SIG-M5 treated with dmso at 0.1 percent for 504 hours (cell line): ENCODE results near the gene AKR1B15.
A peak's percentile ranks its signal among the peaks of the same experiment; 100 is the strongest.
"Not testable (repeated sequence)": the region's sequence is repeated elsewhere in the genome, so short reads cannot be mapped to it uniquely, and the experiment has no call there.

Source experiments
- DNase-seq: peaks from one replicate; lab custom pipeline; 2025; ENCODE audit not compliant: unreplicated experiment; lab: John Stamatoyannopoulos, UW

Gene AKR1B15

GRCh38 chr7:134561616-134562015 is 12.7 kb downstream of the AKR1B15 start:
- not testable (repeated sequence) for DNase-seq

- no peak for DNase-seq
Observed at GRCh38 chr7:134562136-134562535, 13.2 kb downstream of the AKR1B15 start.

GRCh38 chr7:134563398-134563749 is 14.5 kb downstream of the AKR1B15 start:
- DNase-seq = not testable (repeated sequence)

- DNase-seq = peak; percentile 41
Observed at GRCh38 chr7:134565643-134566136, 16.8 kb downstream of the AKR1B15 start.

GRCh38 chr7:134567368-134567767 is 18.5 kb downstream of the AKR1B15 start:
- no peak for DNase-seq

GRCh38 chr7:134569962-134570361 is 21.1 kb downstream of the AKR1B15 start:
- not testable (repeated sequence) for DNase-seq

GRCh38 chr7:134571101-134571500 is 22.2 kb downstream of the AKR1B15 start:
- no peak for DNase-seq

- DNase-seq = no peak
Observed at GRCh38 chr7:134571746-134572461, 23.0 kb downstream of the AKR1B15 start.

GRCh38 chr7:134574322-134574721 is 25.4 kb downstream of the AKR1B15 start:
- no peak for DNase-seq

GRCh38 chr7:134584290-134584689 is 35.4 kb downstream of the AKR1B15 start:
- DNase-seq = no peak

GRCh38 chr7:134585897-134586296 is 37.0 kb downstream of the AKR1B15 start:
- no peak for DNase-seq

- no peak for DNase-seq
Observed at GRCh38 chr7:134587750-134588149, 38.8 kb downstream of the AKR1B15 start.

- peak; percentile 29 for DNase-seq
Observed at GRCh38 chr7:134589491-134589941, 40.6 kb downstream of the AKR1B15 start.

- no peak for DNase-seq
Observed at GRCh38 chr7:134593530-134594392, 44.9 kb downstream of the AKR1B15 start.

- no peak for DNase-seq
Observed at GRCh38 chr7:134594877-134595276, 46.0 kb downstream of the AKR1B15 start.

GRCh38 chr7:134599371-134599770 is 50.5 kb downstream of the AKR1B15 start:
- no peak for DNase-seq

GRCh38 chr7:134601459-134601858 is 52.5 kb downstream of the AKR1B15 start:
- no peak for DNase-seq

- DNase-seq = peak; percentile 94
Observed at GRCh38 chr7:134602881-134603451, 54.1 kb downstream of the AKR1B15 start.

- peak; percentile 56 for DNase-seq
Observed at GRCh38 chr7:134605978-134606923, 57.3 kb downstream of the AKR1B15 start.

- DNase-seq = no peak
Observed at GRCh38 chr7:134611611-134612151, 62.8 kb downstream of the AKR1B15 start.
